K562 (cell line): Measurements from ENCODE around the gene SPTLC3.

Experiments
- CHD1 ChIP-seq: fragments of 200-600 bp; sonication (generic); IDR thresholded peaks from one replicate; pipeline ENCODE4 v1.6.1; 2012; ENCODE audit warnings: mild to moderate bottlenecking, moderate library complexity, low read length, inconsistent platforms
- ESRRA ChIP-seq: fragments of 450-650 bp; IDR thresholded peaks from 2 replicates; pipeline ENCODE4 v1.6.1; 2014; ENCODE audit warnings: low read depth, mild to moderate bottlenecking, moderate library complexity, borderline replicate concordance
- HMBOX1 ChIP-seq: sonication (generic); IDR thresholded peaks from 2 replicates; pipeline ENCODE4 v1.6.1; 2016
- HNRNPH1 ChIP-seq: fragments of 200-400 bp; formaldehyde crosslinking; optimal IDR thresholded peaks from 2 replicates; pipeline ENCODE3; 2017; ENCODE audit warnings: low read depth, mild to moderate bottlenecking, low read length, moderate library complexity
- SETDB1 ChIP-seq: IDR thresholded peaks from one replicate; pipeline ENCODE4 v1.6.1; 2012; ENCODE audit warnings: low read length, control low read depth, inconsistent platforms
- TEAD1 ChIP-seq, 2 experiments: fragments of 450-650 bp in 1 of 2; sonication (generic) in 1 of 2; formaldehyde crosslinking; IDR thresholded peaks; 2 replicates each; pipeline versions ENCODE4 v1.4.0 to v1.8.0; 2020 to 2022; ENCODE audit warnings: mild to moderate bottlenecking in 2 of 2, missing genetic modification reagents in 1 of 2
- ZNF12 ChIP-seq: sonication (generic); formaldehyde crosslinking; IDR thresholded peaks from 2 replicates; pipeline ENCODE4 v1.4.0; 2020; ENCODE audit warnings: mild to moderate bottlenecking, missing genetic modification reagents
- ZNF134 ChIP-seq: fragments of 250-450 bp; sonication (Bioruptor Pico); conservative IDR thresholded peaks from 2 replicates; pipeline ENCODE4 v1.4.0; 2020
- ZNF280B ChIP-seq: fragments of 250-450 bp; sonication (Bioruptor Pico); IDR thresholded peaks from 2 replicates; pipeline ENCODE4 v1.5.1; 2021; ENCODE audit warnings: mild to moderate bottlenecking

- TF ChIP-seq ESRRA (no peak), SETDB1 (no peak), ZNF12 (CRISPR knock-in tag) (no peak), HMBOX1 (no peak), CHD1 (no peak), ZNF134 (CRISPR knock-in tag) (no peak), HNRNPH1 (no peak), ZNF280B (CRISPR knock-in tag) (no peak), TEAD1 (CRISPR knock-in tag; IDR thresholded peaks at IDR 0.05) (no peak)
These were observed 26.8 kb downstream of the SPTLC3 start for GRCh38 chr20:13035399-13036152.
